Measurements from ENCODE around the gene GALNT11.
"Not testable (repeated sequence)": the region's sequence is repeated elsewhere in the genome, so short reads cannot be mapped to it uniquely, and the experiment has no call there.

The GALNT11 gene

DNA sequence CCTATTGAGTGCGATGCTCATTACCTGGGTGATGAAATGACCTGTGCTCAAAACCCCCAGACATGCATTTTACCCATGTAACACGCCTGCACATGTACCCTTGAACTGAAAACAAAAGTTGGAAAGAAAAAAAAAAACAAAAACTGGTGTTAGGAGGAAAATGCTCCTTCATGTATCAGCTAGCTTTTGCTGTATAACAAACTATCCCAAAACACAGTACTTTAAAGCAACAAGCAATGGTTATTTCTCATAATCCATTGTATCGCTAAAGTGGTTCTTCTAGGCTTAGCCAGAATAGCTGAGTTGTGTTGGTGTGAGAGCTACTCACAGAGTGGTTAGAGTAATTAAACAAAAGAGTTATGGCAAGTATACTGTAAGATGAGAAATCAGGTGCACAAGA is 12.2 kb upstream of the GALNT11 start:
- no peak overlapping the region for H3K4me3 ChIP-seq (ENCODE audit: low read length)

DNA sequence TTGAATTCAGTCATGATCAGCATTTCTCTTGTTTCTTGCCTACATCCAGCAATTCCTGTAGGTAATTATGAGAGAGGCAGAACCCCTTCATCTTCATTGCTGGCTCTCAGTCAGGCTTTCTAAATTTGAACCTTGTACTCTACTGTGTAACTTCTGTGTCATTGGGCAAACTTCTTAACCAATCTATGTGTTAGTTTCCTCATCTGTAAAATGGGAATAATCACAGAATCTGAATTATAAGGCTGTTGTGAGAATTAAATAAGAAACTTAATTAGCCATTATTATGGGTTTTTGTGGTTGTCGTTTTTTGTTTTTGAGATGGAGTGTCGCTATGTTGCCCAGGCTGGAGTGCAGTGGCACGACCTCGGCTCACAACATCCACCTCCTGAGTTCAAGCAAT is 11.5 kb upstream of the GALNT11 start:
- DNase-seq (ENCODE audit: low read depth) = no peak
- H3K4me3 ChIP-seq (ENCODE audit: low read length) = no peak overlapping the region
- TF ChIP-seq, protein P1, sequence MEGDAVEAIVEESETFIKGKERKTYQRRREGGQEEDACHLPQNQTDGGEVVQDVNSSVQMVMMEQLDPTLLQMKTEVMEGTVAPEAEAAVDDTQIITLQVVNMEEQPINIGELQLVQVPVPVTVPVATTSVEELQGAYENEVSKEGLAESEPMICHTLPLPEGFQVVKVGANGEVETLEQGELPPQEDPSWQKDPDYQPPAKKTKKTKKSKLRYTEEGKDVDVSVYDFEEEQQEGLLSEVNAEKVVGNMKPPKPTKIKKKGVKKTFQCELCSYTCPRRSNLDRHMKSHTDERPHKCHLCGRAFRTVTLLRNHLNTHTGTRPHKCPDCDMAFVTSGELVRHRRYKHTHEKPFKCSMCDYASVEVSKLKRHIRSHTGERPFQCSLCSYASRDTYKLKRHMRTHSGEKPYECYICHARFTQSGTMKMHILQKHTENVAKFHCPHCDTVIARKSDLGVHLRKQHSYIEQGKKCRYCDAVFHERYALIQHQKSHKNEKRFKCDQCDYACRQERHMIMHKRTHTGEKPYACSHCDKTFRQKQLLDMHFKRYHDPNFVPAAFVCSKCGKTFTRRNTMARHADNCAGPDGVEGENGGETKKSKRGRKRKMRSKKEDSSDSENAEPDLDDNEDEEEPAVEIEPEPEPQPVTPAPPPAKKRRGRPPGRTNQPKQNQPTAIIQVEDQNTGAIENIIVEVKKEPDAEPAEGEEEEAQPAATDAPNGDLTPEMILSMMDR (IDR thresholded peaks at IDR 0.05; ENCODE audit: insufficient read depth, low read depth, low read length, missing control alignments) = no peak

More for the DNA sequence above, 12.2 kb upstream of the GALNT11 start:
- TF ChIP-seq, protein P1 (IDR thresholded peaks at IDR 0.05; ENCODE audit: insufficient read depth, low read depth, low read length, missing control alignments) = no peak
- DNase-seq (ENCODE audit: low read depth) = no peak

DNA sequence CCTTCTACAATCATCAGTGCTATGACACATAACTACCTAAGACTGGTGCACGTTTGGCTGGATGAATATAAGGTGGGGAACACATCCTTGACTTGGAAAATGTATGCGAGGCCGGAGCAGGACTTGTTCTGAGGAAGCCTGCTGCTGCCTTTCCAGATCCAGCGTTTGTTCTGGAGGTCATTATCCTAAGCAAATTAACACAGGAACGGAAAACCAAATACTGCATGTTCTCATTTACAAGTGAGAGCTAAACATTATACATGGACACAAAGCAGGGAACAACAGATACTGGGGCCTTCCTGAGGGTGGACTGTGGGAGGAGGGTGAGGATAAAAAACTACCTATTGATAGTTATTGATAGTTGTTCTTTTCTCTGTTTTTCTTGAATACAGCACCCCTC is 10.8 kb upstream of the GALNT11 start:
- no peak for DNase-seq (ENCODE audit: low read depth)
- no peak overlapping the region for H3K4me3 ChIP-seq (ENCODE audit: low read length)
- TF ChIP-seq, protein P1 (IDR thresholded peaks at IDR 0.05; ENCODE audit: insufficient read depth, low read depth, low read length, missing control alignments) = no peak

DNA sequence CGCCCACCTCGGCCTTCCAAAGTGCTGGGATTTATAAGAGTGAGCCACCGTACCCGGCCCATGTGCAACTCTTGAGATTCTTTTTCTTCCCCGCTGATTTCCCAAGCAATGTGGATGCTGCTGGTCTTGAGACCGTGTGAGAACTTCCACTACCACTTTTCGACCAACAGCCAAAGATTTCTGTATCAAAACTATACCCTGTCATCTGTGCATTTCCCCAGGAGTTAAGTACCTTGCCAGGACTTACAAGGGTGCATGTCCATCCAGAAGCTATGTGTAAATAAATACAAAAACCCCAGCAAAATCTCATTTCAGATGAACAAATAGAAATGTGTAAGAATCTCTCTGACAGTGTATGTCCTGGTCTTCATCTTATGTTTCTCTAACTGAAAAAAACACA is 9.9 kb upstream of the GALNT11 start:
- no peak overlapping the region for H3K4me3 ChIP-seq (ENCODE audit: low read length)
- no peak for DNase-seq (ENCODE audit: low read depth)
- TF ChIP-seq, protein P1 (IDR thresholded peaks at IDR 0.05; ENCODE audit: insufficient read depth, low read depth, low read length, missing control alignments) = no peak

DNA sequence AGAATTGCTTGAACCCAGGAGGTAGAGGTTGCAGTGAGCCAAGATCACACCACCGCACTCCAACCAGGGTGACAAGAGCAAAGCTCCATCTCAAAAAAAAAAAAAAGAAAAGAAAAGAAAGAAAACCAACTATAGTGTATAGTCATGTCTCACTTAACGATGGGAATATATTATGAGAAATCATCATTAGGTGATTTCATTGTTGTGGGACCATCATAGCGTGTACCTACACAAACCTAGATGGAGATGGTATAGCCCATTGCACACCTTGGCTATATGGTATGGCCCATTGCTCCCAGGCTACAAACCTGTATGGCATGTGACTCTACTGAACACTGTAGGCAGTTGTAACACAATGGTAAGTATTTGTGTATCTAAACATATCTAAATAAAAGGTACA is 8.5 kb upstream of the GALNT11 start:
- no peak for DNase-seq (ENCODE audit: low read depth)
- no peak overlapping the region for H3K4me3 ChIP-seq (ENCODE audit: low read length)
- TF ChIP-seq, protein P1 (IDR thresholded peaks at IDR 0.05; ENCODE audit: insufficient read depth, low read depth, low read length, missing control alignments) = no peak

DNA sequence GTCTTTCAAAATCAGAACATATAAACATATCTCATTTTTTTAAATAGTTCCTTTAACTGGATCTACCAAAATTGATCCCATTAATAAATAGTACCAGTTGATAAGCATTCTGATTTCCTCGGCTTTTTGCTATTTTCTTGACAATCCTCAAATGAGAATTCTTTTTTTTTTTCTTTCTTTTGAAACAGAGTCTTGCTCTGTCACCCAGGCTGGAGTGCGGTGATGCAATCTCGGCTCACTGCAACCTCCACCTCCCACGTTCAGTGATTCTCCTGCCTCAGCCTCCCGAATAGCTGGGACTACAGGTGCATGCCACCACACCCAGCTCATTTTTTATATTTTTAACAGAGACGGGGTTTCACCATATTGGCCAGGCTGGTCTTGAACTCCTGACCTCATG is 7.8 kb upstream of the GALNT11 start:
- not testable (repeated sequence) for H3K4me3 ChIP-seq (ENCODE audit: low read length)

DNA sequence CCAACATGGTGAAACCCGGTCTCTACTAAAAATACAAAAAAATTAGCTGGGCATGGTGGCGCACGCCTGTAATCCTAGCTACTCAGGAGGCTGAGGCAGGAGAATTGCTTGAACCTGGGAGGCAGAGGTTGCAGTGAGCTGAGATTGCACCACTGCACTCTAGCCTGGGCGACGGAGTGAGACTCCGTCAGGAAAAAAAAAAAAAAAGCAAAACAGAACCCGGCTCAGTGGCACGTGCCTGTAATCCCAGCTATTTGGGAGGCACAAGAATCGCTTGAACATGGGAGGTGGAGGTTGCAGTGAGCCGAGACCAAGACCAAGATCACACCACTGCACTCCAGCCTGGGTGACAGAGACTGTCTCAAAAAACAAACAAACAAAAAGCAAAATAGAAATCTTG is 3.7 kb upstream of the GALNT11 start:
- DNase-seq (ENCODE audit: low read depth); H3K4me3 ChIP-seq (ENCODE audit: low read length): not testable (repeated sequence)

More for the DNA sequence above, 7.8 kb upstream of the GALNT11 start:
- not testable (repeated sequence) for DNase-seq (ENCODE audit: low read depth)

DNA sequence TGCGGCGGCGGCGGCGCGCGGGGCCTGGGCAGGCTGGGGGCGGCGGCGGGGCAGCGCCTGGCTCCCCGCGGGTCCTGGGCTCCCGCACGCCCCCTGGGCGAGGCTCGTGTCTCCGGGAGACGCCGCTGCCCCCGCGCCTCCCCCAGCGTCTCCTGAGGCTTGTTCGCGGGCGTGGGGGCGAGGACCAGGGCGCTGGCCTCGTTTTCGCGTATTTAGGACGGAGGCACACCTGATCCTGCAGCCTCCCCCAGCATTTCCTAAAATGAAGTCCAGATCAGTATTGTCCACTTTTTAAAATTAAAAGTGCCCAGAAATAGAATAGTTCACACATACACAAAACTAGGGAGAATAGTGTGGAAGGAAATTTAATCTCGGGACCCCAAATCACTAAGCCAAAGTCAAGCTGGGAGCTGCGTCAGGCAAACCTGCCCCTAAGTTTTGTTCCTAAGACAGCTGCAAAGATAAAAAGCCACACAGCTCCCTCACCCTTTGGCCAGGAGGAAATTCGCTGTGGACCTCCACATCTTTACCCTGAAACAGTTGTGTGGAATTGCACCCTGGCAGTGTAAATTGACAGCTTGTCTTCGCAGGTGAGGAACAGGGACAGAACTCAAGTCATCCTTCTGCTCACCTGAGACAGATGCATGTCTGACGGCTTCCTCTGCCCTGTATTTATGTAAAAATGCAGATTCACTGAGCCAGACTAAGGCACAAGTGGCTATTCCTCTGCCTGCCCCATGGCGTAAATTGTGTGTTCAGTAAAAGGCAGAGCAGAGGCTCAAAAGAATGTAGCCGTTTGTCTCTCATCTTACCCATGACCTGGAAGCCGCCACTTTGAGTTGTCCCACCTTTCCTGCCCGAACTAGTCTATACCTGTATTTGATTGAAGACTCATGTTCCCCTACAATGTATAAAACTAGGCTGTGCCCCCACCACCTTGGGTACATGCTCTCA is 740 bp downstream of the GALNT11 start:
- TF ChIP-seq, protein P1 (IDR thresholded peaks at IDR 0.05; ENCODE audit: insufficient read depth, low read depth, low read length, missing control alignments) = no peak
- peak overlapping the region; percentile 70 for H3K4me3 ChIP-seq (ENCODE audit: low read length)
- DNase-seq (ENCODE audit: low read depth) = peak; percentile 36

DNA sequence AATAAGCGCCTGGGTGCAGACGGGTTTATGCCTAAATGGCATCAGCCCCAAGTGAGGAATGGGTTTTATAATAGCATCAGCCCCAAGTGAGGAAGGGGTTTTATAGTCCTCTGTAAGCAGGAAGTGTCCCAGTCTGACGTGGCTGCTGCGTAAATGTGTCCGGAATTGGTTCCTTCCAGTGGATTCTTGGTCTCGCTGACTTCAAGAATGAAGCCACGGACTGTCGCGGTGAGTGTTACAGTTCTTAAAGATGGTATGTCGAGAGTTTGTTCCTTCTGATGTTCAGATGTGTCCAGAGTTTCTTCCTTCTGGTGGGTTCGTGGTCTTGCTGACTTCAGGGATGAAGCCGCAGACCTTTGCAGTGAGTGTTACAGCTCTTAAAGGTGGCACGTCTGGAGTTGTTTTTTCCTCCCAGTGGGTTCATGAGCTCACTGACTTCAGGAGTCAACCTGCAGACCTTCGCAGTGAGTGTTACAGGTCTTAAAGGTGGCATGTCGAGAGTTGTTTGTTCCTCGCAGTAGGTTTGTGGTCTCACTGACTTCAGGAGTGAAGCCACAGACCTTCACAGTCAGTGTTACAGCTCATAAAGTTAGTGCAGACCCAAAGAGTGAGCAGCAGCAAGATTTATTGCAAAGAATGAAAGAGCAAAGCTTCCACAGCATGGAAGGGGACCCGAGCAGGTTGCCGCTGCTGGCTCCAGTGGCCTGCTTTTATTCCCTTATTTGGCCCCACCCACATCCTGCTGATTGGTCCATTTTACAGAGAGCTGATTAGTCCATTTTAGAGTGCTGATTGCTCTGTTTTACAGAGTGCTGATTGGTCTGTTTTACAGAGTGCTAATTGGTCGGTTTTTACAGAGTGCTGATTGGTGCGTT is 2.3 kb downstream of the GALNT11 start:
- not testable (repeated sequence) for H3K4me3 ChIP-seq (ENCODE audit: low read length); DNase-seq (ENCODE audit: low read depth)

DNA sequence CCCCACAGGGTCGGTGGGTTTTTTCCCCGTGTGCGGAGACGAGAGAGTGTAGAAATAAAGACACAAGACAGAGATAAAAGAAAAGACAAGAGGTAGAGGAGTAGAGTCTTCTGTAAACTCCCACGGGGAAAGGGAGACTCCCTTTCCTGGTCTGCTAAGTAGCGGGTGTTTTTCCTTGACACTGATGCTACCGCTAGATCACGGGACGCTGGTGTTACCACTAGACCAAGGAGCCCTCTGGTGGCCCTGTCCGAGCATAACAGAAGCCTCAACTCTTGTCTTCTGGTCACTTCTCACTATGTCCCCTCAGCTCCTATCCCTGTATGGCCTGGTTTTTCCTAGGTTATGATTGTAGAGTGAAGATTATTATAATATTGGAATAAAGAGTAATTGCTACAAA is 4.6 kb downstream of the GALNT11 start:
- H3K4me3 ChIP-seq (ENCODE audit: low read length) = not testable (repeated sequence)
- peak; percentile 20 for DNase-seq (ENCODE audit: low read depth)

DNA sequence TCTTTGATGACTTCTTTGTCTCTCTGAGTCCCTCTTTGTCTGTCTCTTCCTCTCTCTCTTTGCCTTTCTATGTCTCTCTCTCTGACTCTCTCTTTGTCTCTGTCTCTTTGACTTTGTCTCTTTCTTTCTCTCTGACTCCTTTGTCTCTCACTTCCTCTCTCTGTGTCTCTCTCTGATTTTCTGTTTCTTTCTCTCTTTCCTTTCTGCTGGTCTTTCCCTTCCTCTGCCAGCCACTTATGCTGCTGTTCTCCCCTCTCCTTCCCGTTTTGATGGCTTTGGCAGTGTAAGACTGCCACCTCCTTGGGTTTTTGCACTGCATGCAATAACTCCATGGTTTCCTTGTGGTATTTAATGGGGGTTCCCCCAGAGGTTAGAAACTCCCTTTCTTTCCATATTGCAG is 5.2 kb downstream of the GALNT11 start:
- not testable (repeated sequence) for H3K4me3 ChIP-seq (ENCODE audit: low read length); DNase-seq (ENCODE audit: low read depth)
